Measurements from ENCODE around the gene DTNBP1.

GRCh38 chr6:15531973-15532372, 130.9 kb downstream of the DTNBP1 start:
- TF ChIP-seq, protein P1, sequence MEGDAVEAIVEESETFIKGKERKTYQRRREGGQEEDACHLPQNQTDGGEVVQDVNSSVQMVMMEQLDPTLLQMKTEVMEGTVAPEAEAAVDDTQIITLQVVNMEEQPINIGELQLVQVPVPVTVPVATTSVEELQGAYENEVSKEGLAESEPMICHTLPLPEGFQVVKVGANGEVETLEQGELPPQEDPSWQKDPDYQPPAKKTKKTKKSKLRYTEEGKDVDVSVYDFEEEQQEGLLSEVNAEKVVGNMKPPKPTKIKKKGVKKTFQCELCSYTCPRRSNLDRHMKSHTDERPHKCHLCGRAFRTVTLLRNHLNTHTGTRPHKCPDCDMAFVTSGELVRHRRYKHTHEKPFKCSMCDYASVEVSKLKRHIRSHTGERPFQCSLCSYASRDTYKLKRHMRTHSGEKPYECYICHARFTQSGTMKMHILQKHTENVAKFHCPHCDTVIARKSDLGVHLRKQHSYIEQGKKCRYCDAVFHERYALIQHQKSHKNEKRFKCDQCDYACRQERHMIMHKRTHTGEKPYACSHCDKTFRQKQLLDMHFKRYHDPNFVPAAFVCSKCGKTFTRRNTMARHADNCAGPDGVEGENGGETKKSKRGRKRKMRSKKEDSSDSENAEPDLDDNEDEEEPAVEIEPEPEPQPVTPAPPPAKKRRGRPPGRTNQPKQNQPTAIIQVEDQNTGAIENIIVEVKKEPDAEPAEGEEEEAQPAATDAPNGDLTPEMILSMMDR (conservative IDR thresholded peaks at IDR 0.05 in 1 of 2, IDR thresholded peaks at IDR 0.05 in 1 of 2; ENCODE audit: low read depth in 1 of 2, low read length in 2 of 2), result no peak
- TF ChIP-seq EZH2 (IDR thresholded peaks at IDR 0.05; ENCODE audit: low read length, missing control alignments), result no peak
